Panc1 (cell line): Measurements from ENCODE around the gene DLGAP1. TPM values are rescaled to one million over a fixed set of nuclear protein-coding genes. Genes with fewer than 3 reads are reported as not detected.
"Not testable (repeated sequence)": the region's sequence is repeated elsewhere in the genome, so short reads cannot be mapped to it uniquely, and the experiment has no call there.

Experiments
- ATAC-seq: fragments of 200-7000 bp; cut with Tn5 transposase; 2 replicates; pipeline ENCODE4 v1.9.1; 2020; ENCODE audit warnings: mild to moderate bottlenecking, moderate library complexity
- BruUV-seq: library from RNA; stranded (reverse); fragments of 400-500 nt; replicated peaks from 2 replicates; lab custom pipeline; 2021; lab: Mats Ljungman, UMichigan
- CTCF ChIA-PET: fragments of 300-600 bp; sonication (Branson Sonifier 250); formaldehyde crosslinking; loops from one replicate; lab custom pipeline; 2022; ENCODE audit warnings: antibody characterized with exemption; lab: Charles Lee
- POLR2A ChIA-PET: fragments of 300-600 bp; sonication (Branson Sonifier 250); formaldehyde crosslinking; loops from one replicate; lab custom pipeline; 2022; ENCODE audit warnings: antibody characterized with exemption; lab: Charles Lee
- DNase-seq: peaks from one replicate; pipeline ENCODE4 v3.0.0-alpha.2; 2010; ENCODE audit warnings: low read depth, low spot score
- H3K27ac ChIP-seq: 2 replicates; pipeline ENCODE4 v1.5.1; 2011; ENCODE audit warnings: mild to moderate bottlenecking, low read length, inconsistent platforms
- H3K27me3 ChIP-seq: fragments of 200-500 bp; sonication (Bioruptor generic); 2 replicates; pipeline ENCODE4 v1.6.0; 2014; ENCODE audit warnings: low read length, inconsistent platforms; ENCODE audit not compliant: control insufficient read depth, insufficient read depth
- H3K36me3 ChIP-seq: fragments of 200-500 bp; sonication (Bioruptor generic); 2 replicates; pipeline ENCODE4 v1.5.1; 2014; ENCODE audit warnings: inconsistent platforms, mild to moderate bottlenecking, low read length, moderate library complexity; ENCODE audit not compliant: control insufficient read depth, insufficient read depth
- H3K4me1 ChIP-seq: 2 replicates; pipeline ENCODE4 v1.5.1; 2011; ENCODE audit warnings: inconsistent platforms, mild to moderate bottlenecking, low read length, moderate library complexity; ENCODE audit not compliant: control insufficient read depth, insufficient read depth
- H3K4me3 ChIP-seq, 2 experiments: 2 replicates each; pipeline ENCODE4 v1.5.1; 2011 to 2012; ENCODE audit warnings: low read depth in 2 of 2, low read length in 2 of 2, mild to moderate bottlenecking in 2 of 2, inconsistent platforms in 1 of 2, moderate library complexity in 1 of 2
- H3K9me3 ChIP-seq: fragments of 200-500 bp; sonication (Bioruptor generic); 2 replicates; pipeline ENCODE4 v1.5.1; 2014; ENCODE audit warnings: low read depth, mild to moderate bottlenecking, inconsistent platforms, low read length, moderate library complexity; ENCODE audit not compliant: control insufficient read depth, insufficient read depth
- POLR2AphosphoS5 ChIP-seq: IDR thresholded peaks from 2 replicates; pipeline ENCODE4 v1.6.1; 2012; ENCODE audit warnings: mild to moderate bottlenecking, low read depth, low read length, moderate library complexity
- SIN3A ChIP-seq: IDR thresholded peaks from 2 replicates; pipeline ENCODE4 v1.6.1; 2012; ENCODE audit warnings: low read depth, mild to moderate bottlenecking, low read length, moderate library complexity, borderline replicate concordance; ENCODE audit not compliant: insufficient read depth
- TCF7L2 ChIP-seq: IDR thresholded peaks from 2 replicates; pipeline ENCODE4 v1.6.1; 2011; ENCODE audit warnings: mild to moderate bottlenecking, low read depth, low read length, inconsistent platforms
- in situ Hi-C: cut with HindIII; loops from 2 replicates; pipeline ENCODE4 v1.10.0; 2016; ENCODE audit warnings: low sequenced_read_pairs, low pct_unique_long_range_greater_than_20kb
- intact Hi-C: fragments of 100-400 bp; cut with micrococcal nuclease; formaldehyde crosslinking; loops from one replicate; pipeline ENCODE4 v1.10.0; 2022; ENCODE audit not compliant: unreplicated experiment
- total RNA-seq: library from RNA; stranded (reverse); gene quantifications from one replicate; pipeline ENCODE4 v1.2.1, GENCODE V29; 2021; ENCODE audit not compliant: unreplicated experiment
- TF ChIP-seq, protein P1 (sequence below), 2 experiments: IDR thresholded peaks; 2 replicates each; pipeline ENCODE4 v1.6.1; 2011 to 2012; ENCODE audit warnings: low read depth in 2 of 2, control low read depth in 1 of 2, low read length in 1 of 2, mild to moderate bottlenecking in 1 of 2, moderate library complexity in 1 of 2; ENCODE audit not compliant: insufficient read depth in 1 of 2
- TF ChIP-seq, protein P2 (sequence below): fragments of 450-650 bp; IDR thresholded peaks from 2 replicates; pipeline ENCODE4 v1.5.1; 2017; ENCODE audit warnings: mild to moderate bottlenecking

DLGAP1 gene
- total RNA-seq, 1 experiment from 2014 or later = 1.8 TPM

DNA sequence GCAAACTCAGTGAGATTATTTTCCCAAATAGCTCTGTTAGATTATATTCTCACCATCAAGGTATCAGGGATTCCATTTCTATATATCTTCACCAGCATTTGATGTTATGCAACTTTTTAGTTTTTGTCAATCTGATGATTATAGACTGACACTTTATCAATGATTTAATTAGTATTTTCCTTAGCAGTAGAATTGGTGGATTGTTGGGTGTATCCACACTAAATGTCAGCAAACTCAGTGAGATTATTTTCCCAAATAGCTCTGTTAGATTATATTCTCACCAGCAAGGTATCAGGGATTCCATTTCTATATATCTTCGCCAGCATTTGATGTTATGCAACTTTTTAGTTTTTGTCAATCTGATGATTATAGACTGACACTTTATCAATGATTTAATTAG, 432.4 kb downstream of the DLGAP1 start:
- H3K4me3 ChIP-seq, POLR2A ChIA-PET, in situ Hi-C loops, BruUV-seq, H3K36me3 ChIP-seq, H3K27ac ChIP-seq, H3K27me3 ChIP-seq, H3K4me1 ChIP-seq, CTCF ChIA-PET, H3K9me3 ChIP-seq, DNase-seq, intact Hi-C loops, ATAC-seq: not testable (repeated sequence)

DNA sequence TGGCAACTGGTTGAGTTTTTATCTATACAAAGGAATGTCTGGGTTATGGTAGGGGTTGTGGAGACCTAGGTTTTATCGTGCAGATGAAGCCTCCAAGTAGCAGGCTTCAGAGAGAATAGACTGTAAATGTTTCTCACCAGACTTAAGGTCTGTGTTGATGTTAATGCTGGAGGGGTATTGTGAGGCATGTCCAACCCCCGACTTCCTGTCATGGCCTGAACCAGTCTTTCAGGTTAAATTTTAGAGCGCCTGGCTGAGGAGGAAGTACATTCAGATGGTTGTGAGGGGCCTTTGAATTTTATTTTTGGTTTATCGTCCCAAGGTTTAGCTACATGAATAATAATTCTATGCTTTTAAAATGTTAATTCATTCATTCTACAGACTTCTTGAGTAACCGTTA, 435.1 kb downstream of the DLGAP1 start:
- no peaks in the 10 kb centered on the region for H3K36me3 ChIP-seq
- in situ Hi-C loops = no loop called here
- H3K4me3 ChIP-seq = no peak overlapping the region
- ChIA-PET CTCF (no interaction called here), POLR2A (no interaction called here)
- H3K27ac ChIP-seq = no peak overlapping the region
- no peaks in the 10 kb centered on the region for H3K4me1 ChIP-seq
- no TSS peak for BruUV-seq
- 0 out of 2 replicates have a peak, but pooled peaks cover 5% of the 10 kb centered on the region for H3K27me3 ChIP-seq
- intact Hi-C loops = no loop called here
- ATAC-seq (no peak), DNase-seq (no peak)
- TF ChIP-seq, protein P1, sequence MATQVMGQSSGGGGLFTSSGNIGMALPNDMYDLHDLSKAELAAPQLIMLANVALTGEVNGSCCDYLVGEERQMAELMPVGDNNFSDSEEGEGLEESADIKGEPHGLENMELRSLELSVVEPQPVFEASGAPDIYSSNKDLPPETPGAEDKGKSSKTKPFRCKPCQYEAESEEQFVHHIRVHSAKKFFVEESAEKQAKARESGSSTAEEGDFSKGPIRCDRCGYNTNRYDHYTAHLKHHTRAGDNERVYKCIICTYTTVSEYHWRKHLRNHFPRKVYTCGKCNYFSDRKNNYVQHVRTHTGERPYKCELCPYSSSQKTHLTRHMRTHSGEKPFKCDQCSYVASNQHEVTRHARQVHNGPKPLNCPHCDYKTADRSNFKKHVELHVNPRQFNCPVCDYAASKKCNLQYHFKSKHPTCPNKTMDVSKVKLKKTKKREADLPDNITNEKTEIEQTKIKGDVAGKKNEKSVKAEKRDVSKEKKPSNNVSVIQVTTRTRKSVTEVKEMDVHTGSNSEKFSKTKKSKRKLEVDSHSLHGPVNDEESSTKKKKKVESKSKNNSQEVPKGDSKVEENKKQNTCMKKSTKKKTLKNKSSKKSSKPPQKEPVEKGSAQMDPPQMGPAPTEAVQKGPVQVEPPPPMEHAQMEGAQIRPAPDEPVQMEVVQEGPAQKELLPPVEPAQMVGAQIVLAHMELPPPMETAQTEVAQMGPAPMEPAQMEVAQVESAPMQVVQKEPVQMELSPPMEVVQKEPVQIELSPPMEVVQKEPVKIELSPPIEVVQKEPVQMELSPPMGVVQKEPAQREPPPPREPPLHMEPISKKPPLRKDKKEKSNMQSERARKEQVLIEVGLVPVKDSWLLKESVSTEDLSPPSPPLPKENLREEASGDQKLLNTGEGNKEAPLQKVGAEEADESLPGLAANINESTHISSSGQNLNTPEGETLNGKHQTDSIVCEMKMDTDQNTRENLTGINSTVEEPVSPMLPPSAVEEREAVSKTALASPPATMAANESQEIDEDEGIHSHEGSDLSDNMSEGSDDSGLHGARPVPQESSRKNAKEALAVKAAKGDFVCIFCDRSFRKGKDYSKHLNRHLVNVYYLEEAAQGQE (IDR thresholded peaks at IDR 0.05; ENCODE audit: insufficient read depth in 1 of 2, low read depth in 2 of 2, low read length in 1 of 2) = no peak
- TF ChIP-seq, protein P2, sequence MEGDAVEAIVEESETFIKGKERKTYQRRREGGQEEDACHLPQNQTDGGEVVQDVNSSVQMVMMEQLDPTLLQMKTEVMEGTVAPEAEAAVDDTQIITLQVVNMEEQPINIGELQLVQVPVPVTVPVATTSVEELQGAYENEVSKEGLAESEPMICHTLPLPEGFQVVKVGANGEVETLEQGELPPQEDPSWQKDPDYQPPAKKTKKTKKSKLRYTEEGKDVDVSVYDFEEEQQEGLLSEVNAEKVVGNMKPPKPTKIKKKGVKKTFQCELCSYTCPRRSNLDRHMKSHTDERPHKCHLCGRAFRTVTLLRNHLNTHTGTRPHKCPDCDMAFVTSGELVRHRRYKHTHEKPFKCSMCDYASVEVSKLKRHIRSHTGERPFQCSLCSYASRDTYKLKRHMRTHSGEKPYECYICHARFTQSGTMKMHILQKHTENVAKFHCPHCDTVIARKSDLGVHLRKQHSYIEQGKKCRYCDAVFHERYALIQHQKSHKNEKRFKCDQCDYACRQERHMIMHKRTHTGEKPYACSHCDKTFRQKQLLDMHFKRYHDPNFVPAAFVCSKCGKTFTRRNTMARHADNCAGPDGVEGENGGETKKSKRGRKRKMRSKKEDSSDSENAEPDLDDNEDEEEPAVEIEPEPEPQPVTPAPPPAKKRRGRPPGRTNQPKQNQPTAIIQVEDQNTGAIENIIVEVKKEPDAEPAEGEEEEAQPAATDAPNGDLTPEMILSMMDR = no peak
- TF ChIP-seq TCF7L2 = no peak
- TF ChIP-seq SIN3A = no peak
- no peak for TF ChIP-seq POLR2AphosphoS5
- no peaks in the 10 kb centered on the region for H3K9me3 ChIP-seq

DNA sequence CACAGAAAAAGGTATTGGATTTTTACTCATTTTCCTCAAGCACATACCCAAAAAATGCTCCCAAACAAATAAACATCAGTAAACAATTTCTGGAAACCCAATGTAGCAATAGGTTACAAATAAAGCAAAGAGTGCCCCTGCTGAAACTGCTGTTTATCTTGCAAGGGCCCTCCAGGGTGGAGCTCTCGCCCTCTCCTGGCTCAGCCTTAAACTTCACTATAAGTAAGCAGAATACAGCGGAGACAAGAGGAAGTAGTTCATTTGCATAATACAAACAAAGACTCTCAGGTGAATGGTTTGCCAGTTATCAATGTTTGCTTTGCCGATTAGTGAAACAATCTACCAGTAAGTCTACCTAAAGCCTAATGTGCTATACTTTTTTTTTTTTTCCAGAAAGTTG, 437.6 kb downstream of the DLGAP1 start:
- intact Hi-C loops (no loop called here), in situ Hi-C loops (no loop called here)
- H3K27ac ChIP-seq = no peak overlapping the region
- ATAC-seq (0 out of 2 replicates have a peak, but pooled peaks have one; percentile 56), DNase-seq (no peak)
- H3K4me3 ChIP-seq = no peak overlapping the region
- CTCF ChIA-PET = no interaction called here
- POLR2A ChIA-PET = no interaction called here
- H3K4me1 ChIP-seq = no peaks in the 10 kb centered on the region
- BruUV-seq = no TSS peak
- H3K9me3 ChIP-seq = no peaks in the 10 kb centered on the region
- H3K36me3 ChIP-seq = no peaks in the 10 kb centered on the region
- TF ChIP-seq, protein P2 = peak; percentile 62
- no peak for TF ChIP-seq SIN3A
- 0 out of 2 replicates have a peak, but pooled peaks cover 5% of the 10 kb centered on the region for H3K27me3 ChIP-seq
